Ascending aorta (tissue), 2 donors: ENCODE data around the gene KRTAP10-9. TPM values are rescaled to one million over a fixed set of nuclear protein-coding genes. Genes with fewer than 3 reads are reported as not detected.

Experiments used
- DNase-seq, 2 donors: peaks; one replicate each; pipeline ENCODE4 v3.0.0-alpha.2; 2019; ENCODE audit warnings: low spot score in 2 of 2
- H3K27ac ChIP-seq, 2 donors: fragments of 200-600 bp; sonication (generic); one replicate each; pipeline ENCODE4 v1.5.1; 2016 to 2017; ENCODE audit warnings: mild to moderate bottlenecking in 1 of 2
- H3K27me3 ChIP-seq: fragments of 200-600 bp; sonication (generic); one replicate; pipeline ENCODE4 v1.5.1; 2017
- H3K36me3 ChIP-seq, 2 donors: fragments of 200-600 bp; sonication (generic); one replicate each; pipeline ENCODE4 v1.5.1; 2016
- H3K4me1 ChIP-seq, 2 donors: fragments of 200-600 bp; sonication (generic); one replicate each; pipeline ENCODE4 v1.5.1; 2016 to 2017; ENCODE audit warnings: mild to moderate bottlenecking in 1 of 2
- H3K4me3 ChIP-seq, 2 donors: fragments of 200-600 bp; sonication (generic); one replicate each; pipeline ENCODE4 v1.5.1; 2016 to 2017; ENCODE audit warnings: mild to moderate bottlenecking in 1 of 2
- H3K9me3 ChIP-seq, 2 donors: fragments of 200-600 bp; sonication (generic); one replicate each; pipeline ENCODE4 v1.5.1; 2016
- intact Hi-C: fragments of 100-400 bp; cut with DNase I; formaldehyde crosslinking; loops from one replicate; pipeline ENCODE4 v1.15.1; 2023
- total RNA-seq: library from RNA; depleted of rRNA; stranded (reverse); fragments of >200 nt; gene quantifications from one replicate; pipeline ENCODE4 v1.1.0, GENCODE V29; 2016
- TF ChIP-seq, protein P1 (sequence below), 3 experiments: fragments of 200-600 bp in 2 of 3; fragments of 450-650 bp in 1 of 3; sonication (generic) in 2 of 3; IDR thresholded peaks; one replicate each; pipeline ENCODE4 v1.5.1; 2016 to 2019; ENCODE audit warnings: antibody characterized with exemption in 3 of 3, mild to moderate bottlenecking in 1 of 3, moderate library complexity in 1 of 3

The KRTAP10-9 gene
- total RNA-seq, 1 donor from 2014 or later, result not detected

DNA sequence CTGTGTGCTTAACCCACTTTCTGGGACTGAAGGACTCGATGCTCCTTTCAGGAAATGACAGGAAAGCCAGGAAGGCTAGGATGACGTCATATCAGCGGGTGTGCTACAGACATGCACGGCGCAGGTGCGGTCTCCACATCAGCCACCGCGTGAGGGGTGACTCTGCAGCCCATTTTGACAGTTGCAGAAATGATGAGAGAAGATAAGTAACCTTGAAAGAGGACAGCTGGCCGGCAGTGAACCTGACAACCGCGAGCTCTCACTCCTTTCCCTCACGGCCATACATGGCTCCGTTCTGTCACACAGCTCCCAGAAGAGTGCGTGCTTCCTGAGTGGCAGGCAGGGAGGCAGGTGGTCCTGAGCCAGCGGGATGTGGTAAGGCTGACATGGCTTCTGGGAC, 44.8 kb upstream of the KRTAP10-9 start:
- Histone ChIP-seq H3K4me3 (no peak overlapping the region), H3K27ac (no peak overlapping the region), H3K4me1 (no peaks in the 10 kb centered on the region), H3K27me3 (no peaks in the 10 kb centered on the region), H3K9me3 (peaks cover 7 to 9% of the 10 kb centered on the region in 2 donors), H3K36me3 (no peaks in the 10 kb centered on the region)
- intact Hi-C loops, result no loop called here
- TF ChIP-seq, protein P1, sequence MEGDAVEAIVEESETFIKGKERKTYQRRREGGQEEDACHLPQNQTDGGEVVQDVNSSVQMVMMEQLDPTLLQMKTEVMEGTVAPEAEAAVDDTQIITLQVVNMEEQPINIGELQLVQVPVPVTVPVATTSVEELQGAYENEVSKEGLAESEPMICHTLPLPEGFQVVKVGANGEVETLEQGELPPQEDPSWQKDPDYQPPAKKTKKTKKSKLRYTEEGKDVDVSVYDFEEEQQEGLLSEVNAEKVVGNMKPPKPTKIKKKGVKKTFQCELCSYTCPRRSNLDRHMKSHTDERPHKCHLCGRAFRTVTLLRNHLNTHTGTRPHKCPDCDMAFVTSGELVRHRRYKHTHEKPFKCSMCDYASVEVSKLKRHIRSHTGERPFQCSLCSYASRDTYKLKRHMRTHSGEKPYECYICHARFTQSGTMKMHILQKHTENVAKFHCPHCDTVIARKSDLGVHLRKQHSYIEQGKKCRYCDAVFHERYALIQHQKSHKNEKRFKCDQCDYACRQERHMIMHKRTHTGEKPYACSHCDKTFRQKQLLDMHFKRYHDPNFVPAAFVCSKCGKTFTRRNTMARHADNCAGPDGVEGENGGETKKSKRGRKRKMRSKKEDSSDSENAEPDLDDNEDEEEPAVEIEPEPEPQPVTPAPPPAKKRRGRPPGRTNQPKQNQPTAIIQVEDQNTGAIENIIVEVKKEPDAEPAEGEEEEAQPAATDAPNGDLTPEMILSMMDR (IDR thresholded peaks at IDR 0.05), result no peak
- no peak for DNase-seq

DNA sequence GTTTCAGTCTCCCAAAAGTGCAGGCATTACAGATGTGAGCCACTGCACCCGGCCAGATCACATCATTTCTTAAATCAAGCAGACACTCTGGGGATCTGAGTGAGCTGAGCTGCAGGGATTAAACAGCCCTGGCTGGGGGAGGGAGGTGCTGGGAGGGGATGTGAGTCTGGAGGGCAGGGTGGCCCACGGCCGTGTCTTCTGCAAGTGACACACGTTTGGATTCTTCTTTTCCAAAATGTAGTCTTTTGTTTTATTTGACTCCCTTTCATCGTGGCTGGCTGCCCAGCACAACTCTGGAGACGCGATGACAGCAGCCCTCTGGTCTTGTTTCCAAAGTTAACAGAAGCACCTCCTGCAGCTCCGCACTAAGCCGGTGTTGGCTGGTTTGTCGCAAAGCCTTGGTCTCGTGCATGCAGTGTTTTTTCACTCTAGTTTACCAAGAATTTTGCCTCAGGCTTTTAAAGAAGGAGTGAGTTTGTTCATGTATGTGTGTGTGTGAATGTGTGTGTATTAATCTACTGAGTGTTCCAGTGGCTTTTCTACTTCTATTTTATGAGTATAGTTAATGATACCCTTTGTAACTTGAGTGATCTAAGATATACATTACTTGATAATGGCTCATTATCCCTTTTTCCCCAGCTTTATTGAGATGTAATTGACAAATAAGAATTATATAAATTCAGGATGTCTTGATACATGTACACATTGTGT, 43.6 kb upstream of the KRTAP10-9 start:
- no peaks in the 10 kb centered on the region for H3K27me3 ChIP-seq
- peaks cover 3 to 7% of the 10 kb centered on the region in 2 donors for H3K9me3 ChIP-seq
- intact Hi-C loops, result no loop called here
- no peak overlapping the region for H3K4me3 ChIP-seq
- DNase-seq, result no peak
- H3K36me3 ChIP-seq, result no peaks in the 10 kb centered on the region
- no peak overlapping the region for H3K27ac ChIP-seq
- H3K4me1 ChIP-seq, result no peaks in the 10 kb centered on the region
- TF ChIP-seq, protein P1 (IDR thresholded peaks at IDR 0.05), result no peak

DNA sequence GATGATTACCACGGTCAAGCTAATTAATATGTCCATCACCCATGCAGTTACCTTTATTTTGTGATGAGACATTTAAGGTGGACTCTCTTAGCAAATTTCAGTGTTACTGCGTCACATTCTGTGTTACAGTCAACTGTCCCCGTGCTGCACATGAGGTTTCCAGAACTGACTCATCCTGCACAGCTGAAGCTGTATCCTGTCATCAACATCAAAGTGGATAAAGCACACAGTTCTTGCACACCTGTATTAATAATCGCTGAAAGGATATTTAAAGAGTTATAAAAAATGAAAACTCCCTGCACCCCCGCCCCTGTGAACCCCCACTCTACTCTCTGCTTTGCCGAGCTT, 43.1 kb upstream of the KRTAP10-9 start:
- no peaks in the 10 kb centered on the region for H3K36me3 ChIP-seq
- H3K9me3 ChIP-seq, result peaks cover 3 to 7% of the 10 kb centered on the region in 2 donors
- no peak overlapping the region for H3K27ac ChIP-seq
- H3K4me1 ChIP-seq, result no peaks in the 10 kb centered on the region
- no peak overlapping the region for H3K4me3 ChIP-seq
- intact Hi-C loops, result no loop called here
- no peak for DNase-seq
- no peaks in the 10 kb centered on the region for H3K27me3 ChIP-seq
- TF ChIP-seq, protein P1 (IDR thresholded peaks at IDR 0.05), result no peak

DNA sequence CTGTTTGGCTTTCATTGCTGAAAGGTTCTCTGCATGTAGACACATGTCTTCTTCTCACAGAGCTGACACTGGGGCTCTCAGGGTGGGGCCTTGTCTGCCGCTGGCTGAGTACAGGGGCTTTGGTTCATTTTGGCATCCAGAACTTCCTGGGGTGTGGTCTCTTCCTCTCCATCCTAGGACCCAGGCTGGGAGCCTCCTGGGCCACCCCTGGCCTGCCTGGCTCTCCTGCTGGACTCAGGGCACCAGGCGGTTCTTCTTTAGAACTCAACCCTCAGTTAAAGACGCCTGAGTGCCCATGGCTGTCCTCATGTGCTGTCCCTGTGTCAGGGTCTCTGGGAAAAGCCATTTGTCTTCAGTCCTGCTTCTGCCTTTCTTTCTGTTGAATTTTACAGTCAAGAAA, 41.0 kb upstream of the KRTAP10-9 start:
- DNase-seq, result no peak
- intact Hi-C loops, result no loop called here
- no peaks in the 10 kb centered on the region for H3K4me1 ChIP-seq
- H3K4me3 ChIP-seq, result no peak overlapping the region
- H3K27me3 ChIP-seq, result no peaks in the 10 kb centered on the region
- TF ChIP-seq, protein P1 (IDR thresholded peaks at IDR 0.05), result no peak
- H3K27ac ChIP-seq, result no peak overlapping the region
- peaks cover 3 to 5% of the 10 kb centered on the region in 2 donors for H3K9me3 ChIP-seq
- H3K36me3 ChIP-seq, result no peaks in the 10 kb centered on the region

DNA sequence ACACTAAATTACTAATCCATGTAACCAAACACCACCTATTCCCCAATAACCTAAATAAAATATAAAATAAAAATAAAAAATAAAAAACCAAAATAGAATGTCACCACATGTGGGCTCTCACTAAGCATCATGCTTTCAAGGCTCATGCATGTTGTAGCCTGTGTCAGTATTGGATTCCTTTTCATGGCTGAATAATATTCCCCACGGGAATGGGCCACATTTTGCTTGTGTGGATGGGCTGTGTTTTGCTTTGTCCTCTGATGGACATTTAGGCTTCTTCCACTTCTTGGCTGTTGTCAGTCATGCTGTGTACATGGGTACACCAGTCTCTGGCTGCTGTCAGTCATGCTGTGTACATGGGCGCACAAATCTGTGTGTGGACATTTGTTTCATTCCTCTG, 37.8 kb upstream of the KRTAP10-9 start:
- Histone ChIP-seq H3K27ac (no peak overlapping the region), H3K4me1 (no peaks in the 10 kb centered on the region), H3K9me3 (no peaks in the 10 kb centered on the region), H3K27me3 (no peaks in the 10 kb centered on the region), H3K36me3 (no peaks in the 10 kb centered on the region), H3K4me3 (no peak overlapping the region)
- intact Hi-C loops, result no loop called here
- DNase-seq, result no peak
- TF ChIP-seq, protein P1 (IDR thresholded peaks at IDR 0.05), result no peak
